Measurements from ENCODE around the gene CD200. TPM values are rescaled to one million over a fixed set of nuclear protein-coding genes. Genes with fewer than 3 reads are reported as not detected.

Gene CD200
- total RNA-seq, 1 experiment from 2014 or later = not detected

- Histone ChIP-seq H3K36me3 (ENCODE audit: insufficient read depth, low read length, poor library complexity, severe bottlenecking) (no peaks in the 10 kb centered on the region), H3K4me3 (ENCODE audit: low read depth, low read length, poor library complexity, severe bottlenecking) (no peak overlapping the region), H3K4me1 (ENCODE audit: insufficient read depth, low read length, poor library complexity, severe bottlenecking) (peaks cover 10% of the 10 kb centered on the region), H3K27ac (ENCODE audit: low read depth, low read length, poor library complexity, severe bottlenecking) (no peak overlapping the region), H3K9me3 (ENCODE audit: low read depth, low read length, poor library complexity, severe bottlenecking) (no peaks in the 10 kb centered on the region), H3K27me3 (replicated peaks; ENCODE audit: insufficient read depth, low read depth, low read length, poor library complexity) (no peaks in the 10 kb centered on the region)
- TF ChIP-seq, protein P1, sequence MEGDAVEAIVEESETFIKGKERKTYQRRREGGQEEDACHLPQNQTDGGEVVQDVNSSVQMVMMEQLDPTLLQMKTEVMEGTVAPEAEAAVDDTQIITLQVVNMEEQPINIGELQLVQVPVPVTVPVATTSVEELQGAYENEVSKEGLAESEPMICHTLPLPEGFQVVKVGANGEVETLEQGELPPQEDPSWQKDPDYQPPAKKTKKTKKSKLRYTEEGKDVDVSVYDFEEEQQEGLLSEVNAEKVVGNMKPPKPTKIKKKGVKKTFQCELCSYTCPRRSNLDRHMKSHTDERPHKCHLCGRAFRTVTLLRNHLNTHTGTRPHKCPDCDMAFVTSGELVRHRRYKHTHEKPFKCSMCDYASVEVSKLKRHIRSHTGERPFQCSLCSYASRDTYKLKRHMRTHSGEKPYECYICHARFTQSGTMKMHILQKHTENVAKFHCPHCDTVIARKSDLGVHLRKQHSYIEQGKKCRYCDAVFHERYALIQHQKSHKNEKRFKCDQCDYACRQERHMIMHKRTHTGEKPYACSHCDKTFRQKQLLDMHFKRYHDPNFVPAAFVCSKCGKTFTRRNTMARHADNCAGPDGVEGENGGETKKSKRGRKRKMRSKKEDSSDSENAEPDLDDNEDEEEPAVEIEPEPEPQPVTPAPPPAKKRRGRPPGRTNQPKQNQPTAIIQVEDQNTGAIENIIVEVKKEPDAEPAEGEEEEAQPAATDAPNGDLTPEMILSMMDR (conservative IDR thresholded peaks at IDR 0.05; ENCODE audit: low read depth, low read length) = no peak
- TF ChIP-seq EZH2 (IDR thresholded peaks at IDR 0.05; ENCODE audit: borderline replicate concordance, low read depth, low read length, poor library complexity, severe bottlenecking) = no peak
- CTCF ChIA-PET = no interaction called here
- peak; percentile 15 for DNase-seq (ENCODE audit: low spot score)
- BruUV-seq (replicated peaks) = no TSS peak
- intact Hi-C loops (cut with micrococcal nuclease; ENCODE audit: unreplicated experiment) = no loop called here
- POLR2A ChIA-PET (ENCODE audit: low non-redundant PET) = no interaction called here
These were observed 18.9 kb downstream of the CD200 start for GRCh38 chr3:112351823-112352222.

- Histone ChIP-seq H3K4me1 (ENCODE audit: insufficient read depth, low read length, poor library complexity, severe bottlenecking) (peaks cover 10% of the 10 kb centered on the region), H3K9me3 (ENCODE audit: low read depth, low read length, poor library complexity, severe bottlenecking) (no peaks in the 10 kb centered on the region), H3K27me3 (replicated peaks; ENCODE audit: insufficient read depth, low read depth, low read length, poor library complexity) (no peaks in the 10 kb centered on the region), H3K27ac (ENCODE audit: low read depth, low read length, poor library complexity, severe bottlenecking) (no peak overlapping the region), H3K36me3 (ENCODE audit: insufficient read depth, low read length, poor library complexity, severe bottlenecking) (no peaks in the 10 kb centered on the region), H3K4me3 (ENCODE audit: low read depth, low read length, poor library complexity, severe bottlenecking) (no peak overlapping the region)
- no peak for TF ChIP-seq EZH2 (IDR thresholded peaks at IDR 0.05; ENCODE audit: borderline replicate concordance, low read depth, low read length, poor library complexity, severe bottlenecking)
- TF ChIP-seq, protein P1 (conservative IDR thresholded peaks at IDR 0.05; ENCODE audit: low read depth, low read length) = no peak
- CTCF ChIA-PET = no interaction called here
- POLR2A ChIA-PET (ENCODE audit: low non-redundant PET) = no interaction called here
- intact Hi-C loops (cut with micrococcal nuclease; ENCODE audit: unreplicated experiment) = no loop called here
- DNase-seq (ENCODE audit: low spot score) = no peak
- BruUV-seq (replicated peaks) = no TSS peak
These were observed 19.8 kb downstream of the CD200 start for GRCh38 chr3:112352720-112353119.

DNA sequence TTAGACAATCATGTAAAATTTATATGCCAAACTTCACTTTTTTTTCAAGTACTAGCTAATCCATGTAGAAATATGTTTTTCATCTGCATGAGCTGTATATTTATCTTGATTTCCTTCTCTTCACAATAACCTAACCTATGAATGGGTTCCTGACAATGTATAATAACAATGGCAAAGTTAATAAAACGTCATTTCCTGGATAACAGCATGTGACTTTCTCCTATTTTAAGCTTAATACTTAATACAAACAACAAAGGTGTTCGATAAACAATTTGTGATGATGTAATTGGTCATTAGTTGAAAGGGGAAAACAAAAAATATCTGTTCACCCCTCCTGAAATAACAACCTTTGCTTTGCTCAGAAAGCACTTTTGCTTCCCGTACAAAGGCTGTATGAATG is 20.4 kb downstream of the CD200 start:
- no peak for DNase-seq (ENCODE audit: low spot score)
- ChIA-PET CTCF (no interaction called here), POLR2A (ENCODE audit: low non-redundant PET) (no interaction called here)
- no peak for TF ChIP-seq EZH2 (IDR thresholded peaks at IDR 0.05; ENCODE audit: borderline replicate concordance, low read depth, low read length, poor library complexity, severe bottlenecking)
- TF ChIP-seq, protein P1 (conservative IDR thresholded peaks at IDR 0.05; ENCODE audit: low read depth, low read length) = no peak
- H3K4me3 ChIP-seq (ENCODE audit: low read depth, low read length, poor library complexity, severe bottlenecking) = no peak overlapping the region
- peaks cover 10% of the 10 kb centered on the region for H3K4me1 ChIP-seq (ENCODE audit: insufficient read depth, low read length, poor library complexity, severe bottlenecking)
- no peak overlapping the region for H3K27ac ChIP-seq (ENCODE audit: low read depth, low read length, poor library complexity, severe bottlenecking)
- H3K36me3 ChIP-seq (ENCODE audit: insufficient read depth, low read length, poor library complexity, severe bottlenecking) = no peaks in the 10 kb centered on the region
- H3K27me3 ChIP-seq (replicated peaks; ENCODE audit: insufficient read depth, low read depth, low read length, poor library complexity) = no peaks in the 10 kb centered on the region
- no TSS peak for BruUV-seq (replicated peaks)
- intact Hi-C loops (cut with micrococcal nuclease; ENCODE audit: unreplicated experiment) = no loop called here
- H3K9me3 ChIP-seq (ENCODE audit: low read depth, low read length, poor library complexity, severe bottlenecking) = no peaks in the 10 kb centered on the region
